Measurements from ENCODE around the gene PADI4.
"Not testable (repeated sequence)": the region's sequence is repeated elsewhere in the genome, so short reads cannot be mapped to it uniquely, and the experiment has no call there.

The PADI4 gene

DNA sequence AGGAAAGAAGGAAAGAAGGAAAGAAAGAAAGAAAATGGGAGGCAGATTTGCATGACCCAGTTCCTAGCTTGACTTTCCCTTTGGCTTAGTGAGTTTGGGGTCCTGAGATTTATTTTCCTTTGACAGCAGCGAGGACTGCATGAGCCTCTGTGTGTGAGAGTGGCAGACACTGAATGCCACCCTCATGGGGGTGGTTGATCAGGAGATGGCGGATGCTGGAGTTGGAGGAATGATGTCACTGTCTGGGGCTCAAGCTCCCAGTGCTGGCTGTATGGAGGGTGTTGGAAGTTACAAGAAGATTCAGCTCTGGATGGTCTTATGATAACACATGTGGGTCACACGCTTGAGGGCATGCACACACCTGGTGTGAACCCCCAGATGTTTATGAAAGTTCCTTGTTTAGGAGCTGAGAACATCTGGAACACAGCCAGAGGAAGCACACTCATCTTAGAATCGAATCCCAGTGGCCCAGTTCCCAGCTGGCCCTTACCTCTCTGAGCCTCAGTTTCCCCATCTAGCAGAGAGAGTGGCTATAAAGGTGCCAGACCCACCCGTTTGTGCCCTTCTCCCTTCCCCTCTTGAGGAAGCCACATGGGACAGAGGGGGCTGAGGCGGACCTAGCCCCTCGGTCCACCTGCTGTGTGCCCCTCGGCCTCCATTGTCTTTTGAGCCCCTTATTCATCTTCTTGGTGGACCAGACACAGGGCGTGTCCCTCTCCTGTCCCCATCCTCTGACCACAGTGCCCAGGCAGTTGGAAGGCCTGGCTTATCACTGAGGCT is 5.7 kb downstream of the PADI4 start:
- no peak for DNase-seq (ENCODE audit: low read depth, low spot score)

DNA sequence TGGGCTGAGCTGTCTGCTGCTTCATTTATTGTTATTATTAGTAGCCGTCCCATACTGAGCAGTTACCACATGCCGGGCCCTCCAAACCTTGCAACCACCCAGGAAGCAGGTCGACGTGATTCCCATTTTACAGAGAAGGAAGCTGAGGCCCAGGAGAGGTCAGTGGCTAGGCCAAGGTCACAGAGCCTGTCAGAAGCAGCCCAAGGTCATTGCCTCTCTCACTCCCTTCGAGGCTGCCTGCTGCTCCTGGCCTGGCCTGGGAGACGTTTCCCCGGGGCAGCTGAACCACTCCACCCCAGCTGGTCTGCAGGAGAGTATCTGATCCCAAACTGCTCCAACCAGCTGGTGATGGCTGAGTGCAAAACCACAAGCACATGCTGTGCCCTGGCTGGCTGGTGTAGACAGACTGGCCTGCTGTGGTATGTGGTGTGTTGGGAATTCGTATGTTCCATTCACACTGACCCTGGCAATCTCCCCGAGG is 6.5 kb downstream of the PADI4 start:
- no peak for DNase-seq (ENCODE audit: low read depth, low spot score)

DNA sequence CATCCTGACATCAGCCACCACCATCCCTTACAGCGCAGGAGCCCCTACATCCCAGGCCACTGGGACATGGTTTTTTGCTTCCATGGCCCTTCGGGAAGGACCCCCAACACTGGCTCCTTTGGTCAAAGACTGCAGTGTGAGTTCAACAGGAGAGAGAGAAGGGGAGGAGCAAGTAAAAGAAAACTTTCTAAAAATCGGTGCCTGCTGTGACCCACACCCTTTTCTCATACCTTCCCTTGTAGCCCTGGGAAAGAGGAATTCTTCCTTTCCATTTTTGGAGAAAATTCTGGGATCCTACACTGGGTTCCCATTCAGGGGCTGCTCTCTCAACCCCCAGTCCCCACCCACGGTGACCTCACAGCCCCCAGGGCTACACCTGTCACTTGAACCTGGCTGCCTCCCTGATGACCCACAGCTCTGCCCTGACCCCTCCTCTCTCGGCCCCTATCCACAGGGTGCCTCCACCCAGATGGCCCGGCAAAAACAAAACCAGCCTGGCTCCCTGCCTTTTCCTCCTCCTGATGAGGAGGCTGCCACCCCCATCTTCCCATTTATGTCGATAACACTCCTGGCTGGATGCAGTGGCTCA is 7.6 kb downstream of the PADI4 start:
- no peak for DNase-seq (ENCODE audit: low read depth, low spot score)

DNA sequence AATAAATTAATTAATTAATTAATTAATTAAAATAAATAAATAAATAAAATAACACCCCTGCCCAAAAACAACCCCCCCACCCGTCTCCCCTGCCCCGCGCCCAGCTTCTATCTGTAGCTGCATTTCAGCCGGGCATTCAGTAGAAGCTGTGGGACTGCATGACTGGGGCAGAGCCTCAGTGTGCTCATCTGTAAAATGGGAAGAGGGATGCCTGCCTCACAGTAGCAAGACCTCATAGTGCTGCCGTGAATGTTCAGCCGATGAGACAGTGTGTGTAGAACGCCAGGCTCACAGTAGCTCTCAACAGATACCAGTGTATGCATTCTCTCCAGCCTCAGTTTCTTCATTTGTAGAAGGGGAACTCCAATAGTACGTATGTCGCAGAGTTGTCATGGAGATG is 8.7 kb downstream of the PADI4 start:
- no peak for DNase-seq (ENCODE audit: low read depth, low spot score)

- no peak for DNase-seq (ENCODE audit: low read depth, low spot score)
Observed at GRCh38 chr1:17318262-17318661, 10.3 kb downstream of the PADI4 start.

DNA sequence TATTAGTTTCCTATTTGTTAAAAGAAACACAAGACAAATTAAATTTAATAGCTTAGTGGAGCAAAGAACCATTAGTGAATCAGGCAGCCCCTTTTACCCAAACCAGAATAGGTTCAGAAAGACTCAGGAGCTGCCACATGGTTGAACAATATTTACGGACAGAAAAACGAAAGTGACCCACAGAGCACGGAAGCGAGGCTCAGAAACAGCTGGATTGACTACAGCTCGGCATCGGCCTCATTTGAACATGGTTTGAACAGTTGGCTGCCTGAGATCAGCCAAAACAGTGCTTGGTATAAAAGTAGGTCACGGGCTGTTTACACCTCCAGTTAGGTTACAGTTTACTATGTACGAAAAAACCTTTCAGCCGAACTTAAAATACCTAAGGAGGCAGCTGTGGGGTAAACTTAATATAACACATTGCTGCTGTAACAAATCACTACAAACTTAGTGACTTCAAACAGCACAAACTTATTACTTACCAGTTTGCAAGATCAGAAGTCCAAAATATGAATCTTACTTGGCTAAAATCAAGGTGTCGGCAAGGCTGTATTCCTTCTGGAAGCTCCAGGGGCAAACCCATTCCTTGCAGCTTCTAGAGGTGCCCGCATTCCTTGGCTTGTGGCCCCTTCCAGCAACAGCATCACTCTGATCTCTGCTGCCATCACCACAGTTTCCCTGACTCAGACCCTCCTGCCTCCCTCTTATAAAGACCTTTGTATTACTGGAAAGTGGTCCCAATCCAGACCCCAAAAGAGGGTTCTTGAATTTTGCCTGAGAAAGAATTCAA is 11.8 kb downstream of the PADI4 start:
- no peak for DNase-seq (ENCODE audit: low read depth, low spot score)

GRCh38 chr1:17321857-17322390 is 13.9 kb downstream of the PADI4 start:
- not testable (repeated sequence) for DNase-seq (ENCODE audit: low read depth, low spot score)

- no peak for DNase-seq (ENCODE audit: low read depth, low spot score)
Observed at GRCh38 chr1:17328855-17329254, 20.9 kb downstream of the PADI4 start.

GRCh38 chr1:17329610-17330009 is 21.6 kb downstream of the PADI4 start:
- no peak for DNase-seq (ENCODE audit: low read depth, low spot score)

DNA sequence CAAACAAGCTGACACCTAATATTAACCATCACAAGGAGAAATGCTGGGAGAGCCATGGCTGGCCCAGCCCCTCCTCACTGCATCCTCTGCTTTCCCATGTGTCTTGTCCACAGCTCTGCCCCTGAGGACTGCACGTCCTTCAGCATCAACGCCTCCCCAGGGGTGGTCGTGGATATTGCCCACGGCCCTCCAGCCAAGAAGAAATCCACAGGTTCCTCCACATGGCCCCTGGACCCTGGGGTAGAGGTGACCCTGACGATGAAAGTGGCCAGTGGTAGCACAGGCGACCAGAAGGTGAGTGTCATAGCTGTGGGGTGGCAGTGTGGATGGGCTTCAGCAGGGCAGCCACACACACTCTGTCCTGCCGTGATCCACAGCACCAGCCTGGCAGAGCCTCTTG is 22.9 kb downstream of the PADI4 start:
- DNase-seq (ENCODE audit: low read depth, low spot score) = no peak

DNA sequence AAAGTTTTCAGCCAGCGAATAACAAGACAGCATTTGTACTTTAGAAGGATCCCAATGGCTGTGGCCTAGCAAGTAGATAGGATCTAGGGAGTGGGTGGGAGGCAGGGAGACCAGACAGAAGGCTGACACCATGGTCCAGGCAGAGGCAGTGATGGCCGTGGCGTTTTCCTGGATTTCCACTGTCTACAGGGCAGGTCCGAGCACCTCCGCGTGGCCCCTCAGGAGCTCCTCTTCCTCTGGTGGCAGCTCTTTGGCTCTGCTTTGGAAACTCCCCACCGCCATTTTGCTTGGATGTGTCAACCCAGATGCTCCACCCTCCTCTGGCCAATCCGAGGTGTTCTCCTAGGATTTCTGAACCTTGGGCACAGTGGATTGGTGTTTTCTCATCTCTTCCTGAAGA is 25.1 kb downstream of the PADI4 start:
- DNase-seq (ENCODE audit: low read depth, low spot score) = no peak

DNA sequence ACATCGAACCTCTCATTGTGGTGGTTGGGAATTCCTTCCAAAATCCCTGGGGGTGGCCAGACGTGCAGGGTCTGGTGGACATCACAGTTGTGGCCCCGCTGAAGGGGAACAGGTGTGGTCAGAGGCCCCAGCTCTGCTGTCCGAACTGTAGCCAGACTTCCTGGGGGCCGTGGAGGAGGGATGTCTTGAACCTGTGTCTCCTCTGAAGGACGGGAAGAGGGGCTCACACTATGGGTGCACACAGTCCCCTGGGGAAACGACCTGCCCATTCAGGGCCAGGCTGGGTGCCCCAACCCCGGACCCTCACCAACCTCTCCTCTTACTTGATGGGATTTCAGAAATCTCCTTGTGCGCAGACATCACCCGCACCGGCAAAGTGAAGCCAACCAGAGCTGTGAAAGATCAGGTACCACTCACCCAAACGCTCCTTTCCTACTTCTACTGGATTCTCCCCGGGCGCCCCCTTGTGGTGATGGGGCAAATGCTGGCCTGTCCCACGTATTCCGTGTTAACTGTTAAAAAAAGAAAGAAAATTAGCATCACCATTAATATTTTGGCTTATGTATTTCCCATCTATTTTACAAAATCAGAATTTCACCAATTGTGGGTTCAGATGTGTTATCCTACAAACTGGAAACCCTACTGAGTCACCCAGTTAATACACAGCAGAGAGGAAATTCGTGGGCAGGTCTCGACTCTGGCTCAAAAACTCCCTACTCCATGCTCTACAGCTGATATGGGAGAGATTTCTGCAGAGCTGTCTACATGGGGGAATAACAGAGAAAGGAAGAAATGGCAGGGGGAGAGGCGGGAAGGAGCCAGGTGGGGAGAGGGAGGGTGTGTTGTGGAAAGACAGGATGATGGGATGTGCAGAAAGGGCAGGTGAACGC is 28.1 kb downstream of the PADI4 start:
- DNase-seq (ENCODE audit: low read depth, low spot score) = peak; percentile 42

GRCh38 chr1:17338706-17339493 is 30.9 kb downstream of the PADI4 start:
- no peak for DNase-seq (ENCODE audit: low read depth, low spot score)

DNA sequence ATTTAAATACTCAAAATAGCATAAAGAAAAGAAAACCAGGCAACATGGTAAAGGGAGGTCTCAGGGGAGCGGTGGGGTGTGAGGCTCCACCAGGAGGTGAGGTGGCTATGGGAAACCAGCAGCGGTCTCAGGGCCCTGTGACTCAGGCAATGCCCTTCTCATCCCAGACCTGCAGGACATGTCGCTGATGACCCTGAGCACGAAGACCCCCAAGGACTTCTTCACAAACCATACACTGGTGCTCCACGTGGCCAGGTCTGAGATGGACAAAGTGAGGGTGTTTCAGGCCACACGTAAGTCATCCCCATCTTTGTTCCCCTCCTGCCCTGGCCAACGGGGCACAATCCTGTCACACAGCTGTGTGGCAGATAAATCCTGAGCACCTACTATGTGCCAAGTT is 31.5 kb downstream of the PADI4 start:
- DNase-seq (ENCODE audit: low read depth, low spot score) = no peak

GRCh38 chr1:17340358-17340757 is 32.4 kb downstream of the PADI4 start:
- DNase-seq (ENCODE audit: low read depth, low spot score) = no peak

- DNase-seq (ENCODE audit: low read depth, low spot score) = no peak
Observed at GRCh38 chr1:17342014-17342441, 34.0 kb downstream of the PADI4 start.

- DNase-seq (ENCODE audit: low read depth, low spot score) = not testable (repeated sequence)
Observed at GRCh38 chr1:17345506-17345905, 37.5 kb downstream of the PADI4 start.

- DNase-seq (ENCODE audit: low read depth, low spot score) = no peak
Observed at GRCh38 chr1:17346046-17346789, 38.2 kb downstream of the PADI4 start.

- DNase-seq (ENCODE audit: low read depth, low spot score) = no peak
Observed at GRCh38 chr1:17347769-17348592, 40.0 kb downstream of the PADI4 start.

Measured in iPS DF 19.7 (cell line).